Measurements from ENCODE around the gene SCAI.

- TF ChIP-seq ZFX (IDR thresholded peaks at IDR 0.05; ENCODE audit: borderline replicate concordance) (no peak), CTCF (IDR thresholded peaks at IDR 0.05) (no peak)
Measured at GRCh38 chr9:124954255-124954654, 189.1 kb downstream of the SCAI start.

Measured in 22Rv1 (cell line).